NCI-H774 (cell line): ENCODE measurements around the gene GPR17.

Experiments used
- DNase-seq: peaks from one replicate; lab custom pipeline; 2025; lab: John Stamatoyannopoulos, UW

GPR17 gene

GRCh38 chr2:127645395-127646291 is at the start of gene GPR17:
TSS of gene GPR17 (plus strand) at chr2:127646153. CDS start at chr2:127650736, 4,583 bp downstream.
- no peak for DNase-seq

- no peak for DNase-seq
Observed at GRCh38 chr2:127596311-127597045, 49.5 kb upstream of the GPR17 start.

DNA sequence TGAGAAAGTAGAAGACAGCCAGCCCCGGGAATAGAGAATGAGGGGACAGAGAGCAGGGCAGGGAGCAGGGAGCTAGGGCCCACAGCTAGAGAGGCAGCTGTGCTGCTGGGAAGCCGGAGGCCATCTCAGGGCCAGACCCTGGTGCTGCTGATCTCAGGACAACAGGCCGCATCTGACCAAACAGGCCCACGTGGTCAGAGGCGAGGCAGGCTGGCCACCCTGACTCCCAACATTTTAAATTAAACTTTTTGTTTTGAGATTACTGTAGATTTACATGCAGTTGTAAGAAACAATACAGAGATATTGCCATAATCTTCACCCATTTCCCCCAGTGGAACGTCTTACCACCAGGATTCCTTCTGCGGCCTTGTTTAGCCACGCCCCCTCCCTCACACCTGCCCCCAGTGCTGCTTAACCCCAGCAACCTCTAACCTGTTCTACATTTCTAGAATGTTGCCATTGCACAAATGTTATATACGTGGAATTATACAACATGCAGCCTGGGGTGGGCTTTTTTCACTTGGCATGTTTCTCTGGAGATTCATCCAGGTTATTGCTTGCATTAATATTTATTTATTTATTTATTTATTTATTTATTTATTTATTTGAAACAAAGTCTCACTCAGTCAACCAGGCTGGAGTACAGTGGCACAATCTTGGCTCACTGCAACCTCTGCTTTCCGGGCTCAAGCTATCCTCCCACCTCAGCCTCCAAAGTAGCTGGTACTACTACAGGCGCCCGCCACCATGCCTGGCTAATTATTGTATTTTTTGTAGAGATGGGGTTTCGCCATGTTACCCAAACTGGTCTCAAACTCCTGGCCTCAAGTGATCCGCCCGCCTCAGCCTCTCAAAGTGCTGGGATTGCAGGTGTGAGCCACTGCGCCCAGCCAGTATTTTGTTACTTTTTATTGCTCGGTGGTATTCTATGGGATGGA is 48.6 kb upstream of the GPR17 start:
- DNase-seq: no peak

DNA sequence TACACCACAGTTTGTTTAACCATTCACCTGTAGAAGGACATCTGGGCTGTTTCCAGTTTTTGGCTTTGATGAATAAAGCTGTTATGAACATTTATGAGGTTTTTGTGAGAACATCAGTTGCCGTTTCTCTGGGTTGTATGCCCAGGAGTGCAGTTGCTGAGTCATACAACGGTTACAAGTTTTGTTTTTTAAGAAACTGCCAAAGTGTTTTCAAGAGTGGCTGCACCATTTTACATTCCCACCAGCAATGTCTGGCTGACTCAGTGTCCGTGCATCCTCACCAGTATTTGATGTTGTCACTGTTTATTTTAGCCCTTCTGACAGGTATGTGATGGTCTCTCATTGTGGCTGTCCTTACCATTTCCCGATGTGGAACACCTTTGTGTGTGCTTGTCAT is 48.0 kb upstream of the GPR17 start:
- DNase-seq: no peak

GRCh38 chr2:127598711-127599110 is 47.2 kb upstream of the GPR17 start:
- DNase-seq: no peak

DNA sequence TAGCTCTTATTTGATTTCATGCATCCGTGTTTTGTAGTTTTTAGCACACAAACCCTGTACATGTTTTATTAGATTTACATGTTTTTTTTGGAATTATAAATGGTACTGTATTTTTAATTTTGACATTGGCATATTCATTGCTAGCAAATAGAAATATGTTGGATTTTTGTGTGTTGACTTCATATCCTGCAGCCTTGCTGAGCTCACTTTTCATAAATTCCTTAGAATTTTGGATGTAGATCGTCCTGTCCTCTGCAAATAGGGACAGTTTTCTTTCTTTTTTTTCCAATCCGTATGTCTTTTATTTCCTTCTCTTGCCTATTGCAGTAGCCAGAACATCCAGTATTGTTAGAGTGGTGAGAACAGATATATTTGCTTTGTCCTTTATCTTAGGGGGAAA is 46.7 kb upstream of the GPR17 start:
- no peak for DNase-seq

DNA sequence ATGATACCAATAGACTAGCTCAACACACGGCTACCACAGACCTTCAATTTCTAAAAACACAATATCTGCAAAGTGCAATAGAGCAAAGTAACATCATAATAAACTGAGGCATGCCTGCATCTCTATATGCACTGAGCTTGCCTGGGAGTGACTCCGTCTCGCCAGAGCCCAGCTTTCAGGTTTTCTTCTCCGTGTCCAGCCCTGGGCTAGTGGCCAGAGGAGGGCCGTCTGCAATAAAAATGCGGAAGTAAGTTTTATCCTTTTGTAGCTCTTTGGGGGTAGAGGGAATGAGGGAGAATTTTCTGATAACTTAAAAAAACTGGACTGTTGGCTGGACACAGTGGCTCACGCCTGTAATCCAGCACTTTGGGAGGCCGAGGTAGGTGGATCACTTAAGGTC is 41.0 kb upstream of the GPR17 start:
- no peak for DNase-seq

DNA sequence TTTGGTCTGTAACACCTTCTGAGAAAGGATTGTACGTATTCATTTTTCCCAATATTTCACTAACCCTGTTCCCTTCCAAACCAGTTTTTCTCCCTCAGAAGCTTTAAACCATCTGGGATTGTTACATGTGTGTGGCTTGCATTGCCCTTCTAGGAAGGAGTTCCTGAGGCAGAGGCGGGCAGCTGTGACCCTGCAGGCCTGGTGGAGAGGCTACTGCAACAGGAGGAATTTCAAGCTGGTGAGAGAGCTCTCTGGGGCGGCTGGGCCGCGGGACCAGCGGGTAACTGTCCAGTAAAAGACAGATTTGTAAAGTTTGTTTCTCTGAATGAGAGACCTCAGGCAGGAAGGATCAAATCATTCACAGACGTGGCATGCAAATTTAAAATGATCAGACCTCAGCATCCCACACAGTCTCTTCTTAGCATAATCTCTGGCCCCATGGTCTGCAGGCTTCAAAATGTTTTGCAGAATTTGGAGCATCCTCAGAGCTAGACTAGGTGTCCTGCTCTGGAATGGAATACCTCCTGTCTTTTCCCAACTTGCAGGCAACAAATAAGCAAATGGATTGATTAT is 40.2 kb upstream of the GPR17 start:
- no peak for DNase-seq

- no peak for DNase-seq
Observed at GRCh38 chr2:127606625-127607398, 39.1 kb upstream of the GPR17 start.

DNA sequence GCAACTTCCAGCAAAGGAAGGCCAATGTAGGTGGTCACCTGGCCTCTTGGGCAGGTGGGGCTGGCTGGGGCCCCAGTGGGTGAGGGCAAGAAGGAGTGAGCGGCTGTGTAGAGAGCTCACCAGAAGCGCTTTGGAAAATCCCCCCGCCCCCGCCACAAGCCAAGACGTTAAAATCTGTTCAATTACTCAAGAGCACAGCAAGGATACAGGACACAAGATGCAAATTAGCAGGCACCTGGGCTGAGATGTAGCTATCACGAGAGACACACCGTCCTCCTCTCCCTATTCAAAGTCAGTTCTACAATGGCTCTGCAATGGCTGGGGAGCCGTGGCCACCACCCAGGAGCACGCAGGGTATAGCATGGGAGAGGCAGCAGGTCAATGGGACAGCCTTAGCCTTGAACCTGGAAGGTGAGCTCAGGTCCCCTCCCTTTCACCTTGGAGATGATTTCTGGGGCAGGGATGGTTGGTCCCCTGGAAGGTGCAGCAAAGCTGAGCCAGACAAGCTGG is 38.5 kb upstream of the GPR17 start:
- DNase-seq: no peak

GRCh38 chr2:127608061-127609030 is 37.6 kb upstream of the GPR17 start:
- DNase-seq: no peak

DNA sequence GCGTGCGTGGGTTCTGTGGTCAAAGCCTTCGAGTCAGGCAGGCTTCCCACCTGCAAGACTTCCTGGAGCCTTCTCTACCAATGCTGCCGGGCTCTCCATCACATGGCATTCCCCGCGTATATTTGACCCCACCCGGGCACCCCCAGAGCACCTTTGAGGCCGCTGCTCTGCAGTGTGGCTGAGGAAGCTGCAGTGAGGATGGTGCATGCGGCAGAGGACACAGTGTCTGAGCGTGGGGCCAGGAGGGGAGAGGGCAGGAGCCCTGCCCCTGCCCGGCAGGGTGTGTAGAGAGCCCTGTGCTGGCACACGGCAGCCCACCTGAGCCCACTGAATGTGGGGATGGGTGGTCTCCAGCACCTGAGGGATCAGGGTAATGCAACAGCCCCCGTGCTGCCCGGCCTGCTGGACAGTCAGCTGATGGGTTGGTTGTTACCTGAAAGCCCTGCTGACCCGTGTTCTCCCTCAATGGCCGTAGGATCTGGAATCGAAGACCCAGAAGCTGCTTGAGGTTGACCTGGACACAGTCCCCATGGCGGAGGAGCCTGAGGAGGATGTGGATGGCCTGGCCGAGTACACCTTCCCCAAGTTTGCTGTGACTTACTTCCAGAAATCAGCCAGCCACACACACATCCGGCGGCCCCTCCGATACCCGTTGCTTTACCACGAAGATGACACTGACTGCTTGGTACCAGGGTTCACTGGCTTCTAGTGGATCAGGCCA is 36.8 kb upstream of the GPR17 start:
- DNase-seq: no peak

- DNase-seq: no peak
Observed at GRCh38 chr2:127609818-127610217, 36.1 kb upstream of the GPR17 start.

- DNase-seq: no peak
Observed at GRCh38 chr2:127610561-127610960, 35.4 kb upstream of the GPR17 start.

- DNase-seq: no peak
Observed at GRCh38 chr2:127611076-127611925, 34.7 kb upstream of the GPR17 start.

- DNase-seq: no peak
Observed at GRCh38 chr2:127612111-127612822, 33.7 kb upstream of the GPR17 start.

DNA sequence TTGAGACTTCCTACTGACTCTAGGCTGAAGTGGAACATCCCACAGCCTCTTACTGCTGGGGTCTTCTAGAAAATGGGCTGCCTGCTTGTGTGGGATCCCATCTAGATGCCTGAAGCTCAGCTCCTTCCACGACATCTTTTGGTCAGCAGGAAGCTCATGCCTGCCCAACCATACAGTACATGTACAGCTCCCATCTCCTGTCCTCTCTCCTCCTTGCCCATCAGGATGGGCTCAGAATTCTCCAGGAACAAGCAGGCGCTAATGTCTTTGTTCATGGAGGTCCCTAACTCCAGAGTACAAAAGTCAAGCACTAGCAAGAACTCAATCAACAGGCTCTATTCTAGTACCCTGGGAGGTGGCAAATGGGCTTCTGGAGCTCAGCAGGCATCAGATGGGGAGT is 31.7 kb upstream of the GPR17 start:
- no peak for DNase-seq
